ENCODE measurements around the gene ACO2.

GRCh38 chr22:41541484-41541883 is 72.6 kb downstream of the ACO2 start:
- TF ChIP-seq CTCF (IDR thresholded peaks at IDR 0.05) (no peak), POLR2A (IDR thresholded peaks at IDR 0.05) (no peak), POLR2AphosphoS5 (IDR thresholded peaks at IDR 0.05) (no peak)

Data from prostate gland (tissue), 2 donors.